Effector CD8-positive, alpha-beta T cell (primary cell): ENCODE data around the gene CYP4F22.
"Not testable (repeated sequence)": the region's sequence is repeated elsewhere in the genome, so short reads cannot be mapped to it uniquely, and the experiment has no call there.

Experiments
- DNase-seq: peaks from one replicate; lab custom pipeline; 2025; lab: John Stamatoyannopoulos, UW
- total RNA-seq, 4 experiments: gene quantifications; one replicate each; lab custom pipeline; 2026; lab: John Stamatoyannopoulos, UW

Gene CYP4F22
- 2.4 to 3.6 (median 3.0) reads per million in 4 experiments for total RNA-seq

DNA sequence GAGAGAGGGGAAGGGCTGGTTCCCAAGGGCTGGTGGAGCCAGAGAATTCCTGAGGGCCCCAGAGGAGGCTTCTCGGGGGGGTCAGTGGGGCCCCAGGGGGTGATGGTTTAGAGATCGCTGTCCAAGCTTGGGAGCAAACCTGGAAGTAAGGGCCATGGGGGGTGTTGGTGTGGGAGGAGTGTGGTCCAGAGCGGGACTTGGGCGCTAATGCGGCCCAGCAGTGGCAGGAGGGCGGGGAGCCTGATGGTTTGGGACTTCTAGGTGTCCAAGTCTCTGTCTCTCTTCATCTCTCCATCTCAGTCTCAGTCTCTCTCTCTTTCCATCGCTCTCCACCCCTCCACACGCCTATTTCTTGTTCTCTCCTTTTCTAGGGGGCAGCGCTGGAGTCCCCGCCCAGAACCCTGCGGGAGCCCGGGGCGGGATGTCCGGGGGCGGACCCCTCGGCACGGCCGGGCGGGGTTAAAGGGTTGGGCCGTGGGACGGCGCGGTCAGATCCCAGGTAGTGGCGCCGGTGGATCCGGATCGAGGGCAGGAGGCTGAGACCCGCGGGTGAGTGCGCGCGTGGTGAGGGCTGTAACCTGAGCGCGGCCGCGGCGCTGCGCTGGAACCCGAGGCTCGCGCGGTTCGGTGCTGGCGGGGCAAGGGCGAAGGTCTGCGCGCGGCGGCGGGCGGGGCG, at the start of gene CYP4F22:
Gene CYP4F22 (plus strand): TSS at position 491 of the 676 bp plus-strand sequence. CDS start 16,812 bp downstream, outside the sequence.
- no peak for DNase-seq

GRCh38 chr19:15461694-15462093, 46.6 kb upstream of the CYP4F22 start:
- no peak for DNase-seq

DNA sequence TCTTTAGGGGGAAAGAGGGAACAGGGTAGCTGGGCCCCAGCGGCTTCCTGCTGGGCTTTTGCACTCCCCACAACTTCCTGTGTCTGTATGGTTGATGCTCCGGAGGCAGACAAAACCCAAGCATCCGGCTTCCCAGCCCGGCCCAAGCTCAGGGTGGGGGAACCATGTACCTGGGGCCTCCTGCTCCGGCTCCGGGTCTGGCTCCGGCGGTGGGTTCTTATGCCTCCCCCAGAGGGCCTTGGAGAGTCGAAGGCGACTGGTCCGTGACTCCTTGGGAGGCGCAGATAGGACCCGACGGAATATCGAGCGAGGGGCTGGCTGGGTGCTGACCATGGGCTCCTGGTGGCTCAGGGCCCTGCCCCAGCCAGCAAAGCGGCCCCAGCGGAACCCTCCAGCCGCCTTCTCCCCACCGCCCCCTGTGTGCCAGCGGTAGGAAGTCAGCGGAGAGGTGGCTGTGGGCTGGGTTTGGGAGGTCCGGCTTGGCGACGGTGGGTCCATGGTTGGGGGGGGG, 44.4 kb upstream of the CYP4F22 start:
- DNase-seq: peak; percentile 49

DNA sequence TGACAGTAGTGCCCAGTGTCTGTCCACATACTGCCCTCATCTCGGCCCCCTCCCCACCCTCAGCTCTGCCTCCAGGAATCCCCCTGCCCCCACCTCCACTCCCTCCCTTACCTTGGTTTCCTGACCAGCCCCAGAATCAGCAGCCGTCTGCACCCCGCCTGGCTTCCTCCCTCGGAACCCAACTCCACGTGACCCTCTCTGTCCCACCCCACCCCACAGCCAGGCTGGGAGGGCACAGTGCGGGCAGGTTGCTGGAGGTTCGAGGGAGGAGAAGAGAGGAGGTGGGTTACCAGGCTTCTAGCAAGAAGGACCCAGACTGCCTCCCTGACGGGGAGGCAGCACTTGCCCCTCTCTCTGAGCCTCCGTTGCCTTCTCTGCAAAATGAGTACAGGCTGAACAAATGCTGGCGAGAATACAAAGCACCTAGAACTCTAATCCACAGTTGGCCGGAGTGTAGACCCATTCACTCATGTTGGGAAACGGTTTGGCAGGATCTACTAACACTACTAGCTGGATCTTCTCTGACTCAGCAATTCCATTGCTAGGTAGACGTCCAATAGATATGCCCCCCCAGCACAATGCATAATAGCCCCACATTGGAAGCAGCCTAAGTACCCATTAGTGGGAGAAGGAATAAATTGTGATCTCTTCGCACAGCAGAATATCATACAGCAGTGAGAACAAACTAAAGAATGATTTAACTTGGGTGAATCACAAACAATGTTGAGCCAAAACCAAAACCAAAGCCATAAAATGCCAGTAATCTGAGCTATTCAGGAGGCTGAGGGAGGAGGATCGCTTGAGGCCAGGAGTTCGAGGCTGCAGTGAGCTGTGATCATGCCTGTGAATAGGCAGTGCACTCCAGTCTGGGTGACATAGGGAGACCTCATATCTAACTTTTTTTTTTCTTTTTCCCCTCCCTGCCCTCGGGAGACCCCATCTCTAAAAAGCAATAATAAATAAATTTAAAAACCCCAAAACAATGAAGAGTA, 43.6 kb upstream of the CYP4F22 start, which contains the start of gene RASAL3:
Gene RASAL3 (minus strand): TSS at position 151 of the 992 bp plus-strand sequence. CDS start 186 bp downstream, outside the sequence.
- peak; percentile 18 for DNase-seq

DNA sequence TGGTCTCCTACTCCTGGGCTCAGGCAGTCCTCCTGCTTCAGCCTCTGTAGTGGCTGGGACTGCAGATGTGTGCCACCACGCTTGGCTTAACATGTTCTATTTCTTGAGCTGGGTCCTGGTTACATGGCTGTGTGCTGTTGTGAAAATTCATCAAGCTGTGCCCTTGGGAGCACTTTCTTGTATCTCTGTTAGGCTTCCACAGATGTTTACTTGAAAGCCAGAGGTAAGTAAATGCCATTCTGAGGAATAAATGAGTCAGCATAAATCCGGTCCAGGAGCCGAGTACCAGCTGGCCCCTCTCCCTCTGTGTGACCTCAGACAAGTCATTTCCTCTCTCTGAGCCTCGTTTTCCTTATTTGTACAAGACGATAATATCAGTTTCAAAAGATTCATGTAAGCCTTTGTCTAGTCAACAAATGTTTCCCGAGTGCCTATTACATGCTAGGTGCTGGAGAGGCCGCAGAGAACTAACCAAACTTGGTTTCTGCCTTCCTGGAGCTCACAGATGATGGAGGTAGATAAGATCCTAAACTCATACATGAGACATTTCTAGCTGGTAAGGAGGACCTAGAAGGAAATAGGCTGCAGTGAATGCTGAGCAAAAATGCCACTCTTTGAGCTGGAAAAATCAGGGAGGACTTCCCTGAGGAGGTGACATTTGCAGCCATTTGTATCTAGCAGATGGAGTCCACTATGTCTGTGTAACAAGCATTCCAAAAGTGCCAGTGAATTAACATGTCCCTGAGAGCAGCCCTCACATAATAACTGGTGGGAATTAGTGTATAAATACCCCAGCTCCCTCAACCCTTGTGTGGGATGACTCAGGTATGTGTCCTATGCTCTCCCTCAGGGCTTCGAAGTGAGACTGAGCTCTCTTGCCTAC, 41.2 kb upstream of the CYP4F22 start:
- no peak for DNase-seq

DNA sequence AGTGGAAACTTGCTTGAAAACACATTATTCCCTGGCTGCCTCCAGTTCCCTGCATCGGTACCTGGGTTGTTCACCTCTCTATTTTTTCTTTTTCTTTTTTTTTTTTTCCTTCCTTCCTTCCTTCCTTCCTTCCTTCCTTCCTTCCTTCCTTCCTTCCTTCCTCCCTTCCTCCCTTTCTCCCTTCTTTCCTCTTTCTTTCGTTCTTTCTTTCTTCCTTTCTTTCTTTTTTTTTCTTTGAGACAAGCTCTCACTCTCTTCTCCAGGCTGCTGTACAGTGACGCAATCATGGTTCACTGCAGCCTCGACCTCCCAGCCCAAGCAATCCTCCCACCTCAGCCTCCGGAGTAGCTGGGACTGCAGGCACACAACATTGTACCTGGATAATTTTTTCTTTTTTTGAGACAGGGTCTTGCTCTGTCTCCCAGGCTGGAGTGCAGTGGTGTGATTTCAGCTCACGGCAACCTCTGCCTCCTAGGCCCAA, 40.6 kb upstream of the CYP4F22 start:
- DNase-seq: no peak

GRCh38 chr19:15468675-15469512, 39.4 kb upstream of the CYP4F22 start:
- no peak for DNase-seq

GRCh38 chr19:15469513-15470297, 38.6 kb upstream of the CYP4F22 start:
- no peak for DNase-seq

GRCh38 chr19:15471639-15472101, 36.7 kb upstream of the CYP4F22 start:
- no peak for DNase-seq

- not testable (repeated sequence) for DNase-seq
Observed at GRCh38 chr19:15473821-15474220, 34.5 kb upstream of the CYP4F22 start.

GRCh38 chr19:15475169-15475568, 33.2 kb upstream of the CYP4F22 start:
- DNase-seq: no peak

- DNase-seq: no peak
Observed at GRCh38 chr19:15475611-15476010, 32.7 kb upstream of the CYP4F22 start.

DNA sequence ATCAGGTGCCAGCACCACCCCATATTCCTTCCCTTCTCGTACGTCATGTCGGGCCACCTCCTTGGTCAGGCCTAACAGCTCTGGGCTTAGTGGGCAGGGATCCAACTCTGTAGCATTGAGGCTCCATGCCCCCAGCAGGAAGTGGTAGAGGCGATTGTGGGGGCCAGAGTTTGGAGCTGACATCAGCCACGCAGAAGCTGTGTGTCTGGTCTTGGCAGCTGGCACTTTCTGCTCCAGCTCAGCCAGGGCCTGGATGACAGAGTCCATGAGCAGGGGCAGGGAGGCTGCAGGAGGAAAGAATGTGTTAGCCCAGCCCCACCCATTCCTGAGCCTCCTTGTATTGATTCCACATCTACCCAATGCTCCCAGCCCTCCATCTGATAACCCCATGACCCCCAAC, 32.0 kb upstream of the CYP4F22 start:
- DNase-seq: no peak

DNA sequence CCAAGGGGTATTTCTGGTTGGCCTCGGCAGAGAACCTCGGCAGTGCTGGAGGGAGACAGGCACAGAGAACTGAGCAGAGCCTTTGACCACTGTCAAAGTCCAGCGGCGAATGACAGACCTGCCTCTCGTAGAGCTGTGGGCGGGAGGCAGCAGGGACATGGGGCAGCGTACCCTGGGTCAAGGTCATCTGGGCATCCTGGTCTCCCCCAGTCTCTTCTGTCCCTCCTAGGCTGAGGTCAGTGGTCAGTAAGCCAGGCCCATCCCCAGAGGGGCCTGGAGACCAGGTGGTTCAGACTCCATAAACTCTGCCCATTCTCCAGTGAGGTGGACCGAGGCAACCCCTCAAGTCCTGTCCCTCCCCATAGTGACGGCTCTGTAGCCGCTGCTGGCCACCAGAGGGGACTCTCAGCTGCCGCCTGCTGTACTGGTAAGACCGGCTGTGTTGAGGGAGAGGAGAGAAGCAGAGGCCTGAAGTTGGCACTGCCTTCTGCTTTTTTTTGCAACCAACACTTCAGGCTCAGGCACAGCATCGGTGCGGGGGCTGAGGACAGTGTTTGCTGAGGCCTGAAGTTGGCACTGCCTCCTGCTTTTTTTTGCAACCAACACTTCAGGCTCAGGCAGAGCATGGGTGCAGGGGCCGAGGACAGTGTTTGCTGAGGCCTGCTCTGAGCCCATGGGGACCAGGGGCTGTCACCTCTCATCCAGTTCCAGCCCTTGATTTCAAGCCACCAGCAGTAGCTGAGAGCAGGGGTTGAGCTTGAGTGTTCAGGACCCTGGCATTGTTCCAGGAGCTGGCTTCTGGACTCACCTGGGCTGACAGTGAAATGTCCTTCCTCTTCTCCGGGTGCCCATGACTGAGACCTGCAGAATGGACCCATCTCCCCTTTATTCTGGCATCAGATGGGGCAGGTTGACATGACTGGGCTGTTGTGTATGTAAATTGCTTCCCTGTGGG, 28.7 kb upstream of the CYP4F22 start, which contains the start of gene PGLYRP2:
Gene PGLYRP2 (minus strand): TSS at position 111 of the 955 bp plus-strand sequence. CDS start 130 bp downstream, outside the sequence.
- DNase-seq: no peak

GRCh38 chr19:15480996-15481395, 27.3 kb upstream of the CYP4F22 start:
- not testable (repeated sequence) for DNase-seq

DNA sequence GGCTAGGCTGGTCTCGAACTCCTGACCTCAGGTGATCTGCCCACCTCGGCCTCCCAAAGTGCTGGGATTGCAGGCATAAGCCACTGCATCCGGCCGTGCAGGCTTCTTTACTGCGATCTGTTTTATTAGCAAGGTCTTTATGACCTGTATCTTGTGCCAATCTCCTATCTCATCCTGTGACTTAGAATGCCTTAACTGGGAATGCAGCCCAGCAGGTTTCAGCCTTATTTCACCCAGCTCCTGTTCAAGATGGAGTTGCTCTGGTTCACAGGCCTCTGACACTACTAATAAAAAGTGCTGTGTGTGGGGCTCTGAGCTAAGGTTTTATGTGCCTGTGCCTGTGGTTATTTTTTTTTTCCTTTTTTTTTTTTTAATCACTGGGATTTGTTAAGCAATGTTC, 22.6 kb upstream of the CYP4F22 start:
- DNase-seq: not testable (repeated sequence)

GRCh38 chr19:15487038-15487437, 21.3 kb upstream of the CYP4F22 start:
- DNase-seq: no peak
